KG1 (cell line): Measurements from ENCODE around the gene DOCK4.

Experiments
- DNase-seq: peaks from one replicate; lab custom pipeline; 2025; lab: John Stamatoyannopoulos, UW

Gene DOCK4

GRCh38 chr7:111821046-111821445 lies 385.2 kb downstream of the DOCK4 start:
- DNase-seq: no peak

- no peak for DNase-seq
Observed at GRCh38 chr7:111820621-111821020, 385.6 kb downstream of the DOCK4 start.

GRCh38 chr7:111820121-111820520 lies 386.1 kb downstream of the DOCK4 start:
- no peak for DNase-seq

- no peak for DNase-seq
Observed at GRCh38 chr7:111815354-111815753, 390.8 kb downstream of the DOCK4 start.

- no peak for DNase-seq
Observed at GRCh38 chr7:111813306-111813705, 392.9 kb downstream of the DOCK4 start.

GRCh38 chr7:111806232-111806631 lies 400.0 kb downstream of the DOCK4 start:
- no peak for DNase-seq

GRCh38 chr7:111803015-111803758 lies 403.0 kb downstream of the DOCK4 start:
- DNase-seq: no peak

GRCh38 chr7:111802194-111802772 lies 403.9 kb downstream of the DOCK4 start:
- DNase-seq: no peak

GRCh38 chr7:111801277-111801676 lies 404.9 kb downstream of the DOCK4 start:
- no peak for DNase-seq

- DNase-seq: peak; percentile 10
Observed at GRCh38 chr7:111796671-111797070, 409.5 kb downstream of the DOCK4 start.

GRCh38 chr7:111789870-111790269 lies 416.3 kb downstream of the DOCK4 start:
- DNase-seq: no peak

- no peak for DNase-seq
Observed at GRCh38 chr7:111789048-111789320, 417.2 kb downstream of the DOCK4 start.

GRCh38 chr7:111788286-111789047 lies 417.7 kb downstream of the DOCK4 start:
- DNase-seq: no peak

GRCh38 chr7:111787741-111788140 lies 418.5 kb downstream of the DOCK4 start:
- no peak for DNase-seq

- DNase-seq: no peak
Observed at GRCh38 chr7:111787099-111787498, 419.1 kb downstream of the DOCK4 start.

GRCh38 chr7:111785076-111785475 lies 421.1 kb downstream of the DOCK4 start:
- no peak for DNase-seq

GRCh38 chr7:111784296-111784695 lies 421.9 kb downstream of the DOCK4 start:
- DNase-seq: no peak

- no peak for DNase-seq
Observed at GRCh38 chr7:111783854-111784253, 422.3 kb downstream of the DOCK4 start.

GRCh38 chr7:111780527-111780926 lies 425.7 kb downstream of the DOCK4 start:
- DNase-seq: no peak

- no peak for DNase-seq
Observed at GRCh38 chr7:111775206-111775605, 431.0 kb downstream of the DOCK4 start.

GRCh38 chr7:111772716-111773115 lies 433.5 kb downstream of the DOCK4 start:
- DNase-seq: no peak

GRCh38 chr7:111771638-111772037 lies 434.6 kb downstream of the DOCK4 start:
- DNase-seq: no peak

GRCh38 chr7:111770116-111770515 lies 436.1 kb downstream of the DOCK4 start:
- DNase-seq: no peak
